HepG2 (cell line): ENCODE data around the gene CRYBA2. TPM values are rescaled to one million over a fixed set of nuclear protein-coding genes. Genes with fewer than 3 reads are reported as not detected.

ENCODE experiments used
- AHR ChIP-seq: IDR thresholded peaks from 2 replicates; pipeline ENCODE4 v1.6.1; 2018; ENCODE audit warnings: missing genetic modification reagents, missing compliant biosample characterization
- CSRNP2 ChIP-seq: sonication (generic); formaldehyde crosslinking; conservative IDR thresholded peaks from 2 replicates; pipeline ENCODE4 v1.8.0; 2022; ENCODE audit warnings: low read depth, missing genetic modification reagents
- HMGA1 ChIP-seq: sonication (generic); formaldehyde crosslinking; conservative IDR thresholded peaks from 2 replicates; pipeline ENCODE4 v1.4.0; 2020; ENCODE audit warnings: missing genetic modification reagents
- KDM5A ChIP-seq: fragments of 200-600 bp; sonication (generic); IDR thresholded peaks from 2 replicates; pipeline ENCODE4 v1.7.0; 2018; ENCODE audit warnings: antibody characterized with exemption, mild to moderate bottlenecking, low read length, borderline replicate concordance
- KDM5B ChIP-seq: sonication (generic); formaldehyde crosslinking; IDR thresholded peaks from 2 replicates; pipeline ENCODE4 v1.4.0; 2020; ENCODE audit warnings: missing genetic modification reagents, mild to moderate bottlenecking, borderline replicate concordance
- KLF9 ChIP-seq: IDR thresholded peaks from 2 replicates; pipeline ENCODE4 v1.6.1; 2016; ENCODE audit warnings: low read depth
- KMT2A ChIP-seq: sonication (generic); formaldehyde crosslinking; IDR thresholded peaks from 2 replicates; pipeline ENCODE4 v1.4.0; 2020; ENCODE audit warnings: missing genetic modification reagents
- MAFK ChIP-seq, 2 experiments: IDR thresholded peaks in 1 of 2; conservative IDR thresholded peaks in 1 of 2; 2 replicates each; pipeline ENCODE4 v1.6.1; 2011; ENCODE audit warnings: improper control_type of control experiment in 2 of 2, low read length in 2 of 2
- NFE2L1 ChIP-seq: sonication (generic); formaldehyde crosslinking; IDR thresholded peaks from 2 replicates; pipeline ENCODE4 v1.4.0; 2020; ENCODE audit warnings: missing genetic modification reagents, mild to moderate bottlenecking, borderline replicate concordance
- PAXIP1 ChIP-seq: sonication (generic); formaldehyde crosslinking; conservative IDR thresholded peaks from 2 replicates; pipeline ENCODE4 v1.4.0; 2020; ENCODE audit warnings: mild to moderate bottlenecking, missing genetic modification reagents, moderate library complexity
- ZFAT ChIP-seq: sonication (generic); formaldehyde crosslinking; conservative IDR thresholded peaks from 2 replicates; pipeline ENCODE4 v1.8.1; 2023; ENCODE audit warnings: missing genetic modification reagents, inconsistent platforms
- ZFP62 ChIP-seq: sonication (generic); formaldehyde crosslinking; IDR thresholded peaks from 2 replicates; pipeline ENCODE4 v1.4.0; 2020; ENCODE audit warnings: missing genetic modification reagents
- ZFP90 ChIP-seq: sonication (generic); formaldehyde crosslinking; IDR thresholded peaks from 2 replicates; pipeline ENCODE4 v1.8.0; 2022; ENCODE audit warnings: missing genetic modification reagents, mild to moderate bottlenecking, inconsistent platforms, borderline replicate concordance
- ZNF33B ChIP-seq: sonication (generic); formaldehyde crosslinking; IDR thresholded peaks from 2 replicates; pipeline ENCODE4 v1.5.1; 2020; ENCODE audit warnings: mild to moderate bottlenecking, missing genetic modification reagents
- ZNF446 ChIP-seq: sonication (generic); formaldehyde crosslinking; IDR thresholded peaks from 2 replicates; pipeline ENCODE4 v1.5.0; 2020; ENCODE audit warnings: mild to moderate bottlenecking, missing genetic modification reagents
- ZNF503 ChIP-seq: sonication (generic); formaldehyde crosslinking; IDR thresholded peaks from 2 replicates; pipeline ENCODE4 v1.4.0; 2020; ENCODE audit warnings: missing genetic modification reagents
- ZNF577 ChIP-seq: sonication (generic); formaldehyde crosslinking; IDR thresholded peaks from 2 replicates; pipeline ENCODE4 v1.4.0; 2020; ENCODE audit warnings: mild to moderate bottlenecking, low read depth, missing genetic modification reagents, borderline replicate concordance
- ZNF616 ChIP-seq: sonication (generic); formaldehyde crosslinking; IDR thresholded peaks from 2 replicates; pipeline ENCODE4 v1.5.0; 2020; ENCODE audit warnings: low read depth, mild to moderate bottlenecking, missing genetic modification reagents
- ZNF7 ChIP-seq: IDR thresholded peaks from 2 replicates; pipeline ENCODE4 v1.6.1; 2016; ENCODE audit warnings: missing biosample characterization, missing genetic modification reagents
- ZSCAN30 ChIP-seq: sonication (generic); formaldehyde crosslinking; IDR thresholded peaks from 2 replicates; pipeline ENCODE4 v1.5.0; 2020; ENCODE audit warnings: mild to moderate bottlenecking, missing genetic modification reagents
- polyA plus RNA-seq, 8 experiments: library from polyadenylated mRNA; depleted of rRNA in 3 of 8; stranded (reverse) in 7 of 8; unstranded in 1 of 8; fragments of >200 nt; fragmentation: Illumina TruSeq in 4 of 8; extraction: Trizol in 4 of 8; gene quantifications; 2 replicates each; pipeline versions ENCODE4 v1.2.1 to v1.2.3, GENCODE V29; 2011 to 2016; ENCODE audit warnings: low read depth in 4 of 8, missing spikeins in 1 of 8, mixed read lengths in 1 of 8; ENCODE audit not compliant: insufficient read depth in 1 of 8
- total RNA-seq, 5 experiments: library from RNA; depleted of rRNA; stranded (reverse); fragments of >200 nt; fragmentation: Illumina TruSeq; extraction: Trizol; gene quantifications; 2 replicates each; pipeline ENCODE4 v1.2.3, GENCODE V29; 2016; ENCODE audit warnings: low read depth in 1 of 5

Gene CRYBA2
- total and polyA plus RNA-seq, 2 of the 13 experiments (the other 11 are each of a cell fraction or from before 2014, with no cell fraction given) = not detected

- TF ChIP-seq NFE2L1 (no peak), HMGA1 (CRISPR knock-in tag) (no peak), CSRNP2 (CRISPR knock-in tag) (no peak), ZFP62 (no peak), ZNF33B (CRISPR knock-in tag) (peak; percentile 66; the same call in 1 of the 2 replicates), ZFP90 (0 out of 2 replicates have a peak, but pooled peaks have one; percentile 79), ZNF577 (CRISPR knock-in tag) (no peak), ZFAT (peak; percentile 80; the same call in 1 of the 2 replicates), KLF9 (CRISPR knock-in tag) (0 out of 2 replicates have a peak, but pooled peaks have one; percentile 72), ZNF503 (peak; percentile 87), AHR (peak; percentile 91), KDM5A (no peak), ZNF616 (CRISPR knock-in tag) (peak; percentile 77; the same call in 1 of the 2 replicates), PAXIP1 (CRISPR knock-in tag) (0 out of 2 replicates have a peak, but pooled peaks have one; percentile 21), ZNF7 (CRISPR knock-in tag) (no peak; the same call in 1 of the 2 replicates), KDM5B (peak; percentile 83; the same call in 1 of the 2 replicates), ZSCAN30 (0 out of 2 replicates have a peak, but pooled peaks have one; percentile 53), MAFK (conservative IDR thresholded peaks at IDR 0.05 in 1 of 2, IDR thresholded peaks at IDR 0.05 in 1 of 2; ENCODE audit: low read length in 2 of 2) (no peak), KMT2A (peak; percentile 44; the same call in 1 of the 2 replicates), ZNF446 (CRISPR knock-in tag) (peak; percentile 85; the same call in 1 of the 2 replicates)
Observed at GRCh38 chr2:218962859-218963492, 30.2 kb downstream of the CRYBA2 start (continued).
